Pulmonary artery endothelial cell (primary cell): ENCODE results near the gene PRR18. TPM values are rescaled to one million over a fixed set of nuclear protein-coding genes. Genes with fewer than 3 reads are reported as not detected.

Source experiments
- DNase-seq: peaks from one replicate; pipeline ENCODE4 v3.0.0-alpha.2; 2011; ENCODE audit warnings: low read depth, low spot score
- total RNA-seq: library from RNA; depleted of rRNA; stranded (reverse); fragments of >200 nt; gene quantifications from 2 replicates; pipeline ENCODE4 v1.2.3, GENCODE V29; 2014

PRR18 gene
- total RNA-seq, 1 donor from 2014 or later: not detected

- DNase-seq: no peak
Observed at GRCh38 chr6:166334878-166335277, 26.7 kb upstream of the PRR18 start.

GRCh38 chr6:166333172-166333995 is 25.2 kb upstream of the PRR18 start:
- no peak for DNase-seq

- DNase-seq: no peak
Observed at GRCh38 chr6:166331503-166332415, 23.6 kb upstream of the PRR18 start.

- DNase-seq: no peak
Observed at GRCh38 chr6:166330612-166331011, 22.4 kb upstream of the PRR18 start.

- DNase-seq: no peak
Observed at GRCh38 chr6:166325383-166326042, 17.3 kb upstream of the PRR18 start.

GRCh38 chr6:166323395-166323794 is 15.2 kb upstream of the PRR18 start:
- no peak for DNase-seq

- DNase-seq: no peak
Observed at GRCh38 chr6:166318649-166319600, 10.7 kb upstream of the PRR18 start.

GRCh38 chr6:166318227-166318626 is 10.0 kb upstream of the PRR18 start:
- no peak for DNase-seq

- DNase-seq: no peak
Observed at GRCh38 chr6:166317261-166318212, 9.3 kb upstream of the PRR18 start.

GRCh38 chr6:166315436-166315835 is 7.2 kb upstream of the PRR18 start:
- no peak for DNase-seq

- no peak for DNase-seq
Observed at GRCh38 chr6:166314454-166314853, 6.3 kb upstream of the PRR18 start.

GRCh38 chr6:166313255-166314070 is 5.3 kb upstream of the PRR18 start:
- no peak for DNase-seq

GRCh38 chr6:166312832-166313231 is 4.6 kb upstream of the PRR18 start:
- DNase-seq: no peak

GRCh38 chr6:166310634-166311033 is 2.4 kb upstream of the PRR18 start:
- DNase-seq: no peak

GRCh38 chr6:166309977-166310376 is 1.8 kb upstream of the PRR18 start:
- DNase-seq: no peak

- DNase-seq: no peak
Observed at GRCh38 chr6:166308769-166309589, 787 bp upstream of the PRR18 start.

- no peak for DNase-seq
Observed at GRCh38 chr6:166307082-166308032, 835 bp downstream of the PRR18 start.
